ENCODE data around the gene RAPH1. TPM values are rescaled to one million over a fixed set of nuclear protein-coding genes. Genes with fewer than 3 reads are reported as not detected.

The RAPH1 gene
- total and polyA plus RNA-seq, 7 donors: 4.8 to 19.9 (median 11.8) TPM

GRCh38 chr2:203455209-203455608 lies 79.9 kb downstream of the RAPH1 start:
- H3K27ac ChIP-seq: no peak overlapping the region
- H3K4me1 ChIP-seq: peaks cover 0 to 12% (median 5%) of the 10 kb centered on the region in 4 donors
- intact Hi-C loops (cut with DNase I): no loop called here
- H3K36me3 ChIP-seq: peaks cover 0 to 56% (median 9%) of the 10 kb centered on the region in 4 donors
- H3K27me3 ChIP-seq: no peaks in the 10 kb centered on the region
- 21 to 77% methylated on average over 3 of the region's 3 CpGs for WGBS, 2 donors
- no peak overlapping the region for H3K4me3 ChIP-seq
- TF ChIP-seq POLR2AphosphoS5 (IDR thresholded peaks at IDR 0.05) (no peak), EP300 (IDR thresholded peaks at IDR 0.05) (no peak), CTCF (IDR thresholded peaks at IDR 0.05) (no peak)
- DNase-seq: no peak
- no peaks in the 10 kb centered on the region for H3K9me3 ChIP-seq

- TF ChIP-seq CTCF (IDR thresholded peaks at IDR 0.05) (peak; percentile 43 to 66 (median 56)), POLR2A (IDR thresholded peaks at IDR 0.05) (no peak)
- WGBS, 2 donors: 6 to 15% methylated on average over 1 of the region's 1 CpG
- intact Hi-C loops (cut with DNase I): loop anchor here (5.0 kb wide), 1 partner anchor 127 kb away; the partner anchor contains the start of gene ABI2
- Histone ChIP-seq H3K4me1 (peaks cover 0 to 12% (median 5%) of the 10 kb centered on the region in 4 donors), H3K4me3 (no peak overlapping the region), H3K27ac (no peak overlapping the region), H3K27me3 (no peaks in the 10 kb centered on the region), H3K36me3 (peaks cover 0 to 45% (median 3%) of the 10 kb centered on the region in 4 donors), H3K9me3 (no peaks in the 10 kb centered on the region)
- DNase-seq: no peak
These were observed 81.1 kb downstream of the RAPH1 start for GRCh38 chr2:203453858-203454451.

- H3K27me3 ChIP-seq: no peaks in the 10 kb centered on the region
- TF ChIP-seq EP300 (IDR thresholded peaks at IDR 0.05): no peak
- H3K4me3 ChIP-seq: no peak overlapping the region
- peaks cover 0 to 33% (median 0%) of the 10 kb centered on the region in 4 donors for H3K36me3 ChIP-seq
- intact Hi-C loops (cut with DNase I): loop anchor here (5.0 kb wide), 1 partner anchor 124 kb away; the partner anchor contains the start of gene ABI2
- peaks cover 0 to 12% (median 5%) of the 10 kb centered on the region in 4 donors for H3K4me1 ChIP-seq
- no peak for DNase-seq
- no peak overlapping the region for H3K27ac ChIP-seq
- WGBS, 2 donors: 98% methylated on average over 1 of the region's 1 CpG
- no peaks in the 10 kb centered on the region for H3K9me3 ChIP-seq
These were observed 83.4 kb downstream of the RAPH1 start for GRCh38 chr2:203451689-203452088.

GRCh38 chr2:203451011-203451410 lies 84.1 kb downstream of the RAPH1 start:
- no peak for DNase-seq
- Histone ChIP-seq H3K4me3 (no peak overlapping the region), H3K4me1 (peaks cover 0 to 12% (median 5%) of the 10 kb centered on the region in 4 donors), H3K27me3 (no peaks in the 10 kb centered on the region), H3K9me3 (no peaks in the 10 kb centered on the region), H3K27ac (no peak overlapping the region), H3K36me3 (peaks cover 0 to 39% (median 0%) of the 10 kb centered on the region in 4 donors)
- TF ChIP-seq POLR2A (IDR thresholded peaks at IDR 0.05) (no peak), CTCF (IDR thresholded peaks at IDR 0.05) (no peak), POLR2AphosphoS5 (IDR thresholded peaks at IDR 0.05) (no peak), EP300 (IDR thresholded peaks at IDR 0.05) (no peak)
- 96 to 97% methylated on average over 2 of the region's 2 CpGs for WGBS, 2 donors
- intact Hi-C loops (cut with DNase I): loop anchor here (5.0 kb wide), 1 partner anchor 124 kb away; the partner anchor contains the start of gene ABI2

GRCh38 chr2:203450561-203450960 lies 84.5 kb downstream of the RAPH1 start:
- no peaks in the 10 kb centered on the region for H3K9me3 ChIP-seq
- no peak overlapping the region for H3K4me3 ChIP-seq
- no peak overlapping the region for H3K27ac ChIP-seq
- H3K36me3 ChIP-seq: peaks cover 0 to 43% (median 0%) of the 10 kb centered on the region in 4 donors
- 22 to 76% methylated on average over 3 of the region's 3 CpGs for WGBS, 2 donors
- no peak for DNase-seq
- H3K27me3 ChIP-seq: no peaks in the 10 kb centered on the region
- intact Hi-C loops (cut with DNase I): loop anchor here (5.0 kb wide), 1 partner anchor 123 kb away; the partner anchor contains the start of gene ABI2
- peaks cover 0 to 12% (median 5%) of the 10 kb centered on the region in 4 donors for H3K4me1 ChIP-seq
- TF ChIP-seq EP300 (IDR thresholded peaks at IDR 0.05) (no peak), POLR2AphosphoS5 (IDR thresholded peaks at IDR 0.05) (no peak), POLR2A (IDR thresholded peaks at IDR 0.05) (no peak), CTCF (IDR thresholded peaks at IDR 0.05) (no peak)
